HG03060 (cell line): ENCODE data around the gene FBXL17.

Source experiments
- ATAC-seq: cut with Tn5 transposase; IDR thresholded peaks from one replicate; pipeline ENCODE4 v1.9.1; 2021; ENCODE audit warnings: low read depth, moderate number of reproducible peaks; ENCODE audit not compliant: unreplicated experiment

Gene FBXL17

GRCh38 chr5:108104448-108104847 is 277.4 kb downstream of the FBXL17 start:
- ATAC-seq: no peak

GRCh38 chr5:108102463-108102862 is 279.4 kb downstream of the FBXL17 start:
- no peak for ATAC-seq

- no peak for ATAC-seq
Measured at GRCh38 chr5:108101821-108102220, 280.1 kb downstream of the FBXL17 start.

GRCh38 chr5:108101130-108101529 is 280.8 kb downstream of the FBXL17 start:
- ATAC-seq: no peak

- ATAC-seq: no peak
Measured at GRCh38 chr5:108094800-108095199, 287.1 kb downstream of the FBXL17 start.

GRCh38 chr5:108093186-108093585 is 288.7 kb downstream of the FBXL17 start:
- ATAC-seq: no peak

- ATAC-seq: no peak
Measured at GRCh38 chr5:108090946-108091345, 291.0 kb downstream of the FBXL17 start.

- ATAC-seq: no peak
Measured at GRCh38 chr5:108084105-108084504, 297.8 kb downstream of the FBXL17 start.

- ATAC-seq: no peak
Measured at GRCh38 chr5:108083232-108083631, 298.7 kb downstream of the FBXL17 start.

- ATAC-seq: no peak
Measured at GRCh38 chr5:108081707-108082106, 300.2 kb downstream of the FBXL17 start.

GRCh38 chr5:108079753-108080152 is 302.1 kb downstream of the FBXL17 start:
- ATAC-seq: no peak

- ATAC-seq: no peak
Measured at GRCh38 chr5:108078882-108079281, 303.0 kb downstream of the FBXL17 start.

- ATAC-seq: no peak
Measured at GRCh38 chr5:108078345-108078744, 303.6 kb downstream of the FBXL17 start.

GRCh38 chr5:108074626-108075025 is 307.3 kb downstream of the FBXL17 start:
- no peak for ATAC-seq

- no peak for ATAC-seq
Measured at GRCh38 chr5:108064302-108064701, 317.6 kb downstream of the FBXL17 start.

GRCh38 chr5:108061941-108062340 is 320.0 kb downstream of the FBXL17 start:
- ATAC-seq: no peak

- ATAC-seq: no peak
Measured at GRCh38 chr5:108060340-108060739, 321.6 kb downstream of the FBXL17 start.

- no peak for ATAC-seq
Measured at GRCh38 chr5:108059334-108059733, 322.6 kb downstream of the FBXL17 start.

GRCh38 chr5:108054349-108054748 is 327.5 kb downstream of the FBXL17 start:
- no peak for ATAC-seq

- ATAC-seq: no peak
Measured at GRCh38 chr5:108046955-108047670, 334.8 kb downstream of the FBXL17 start.

GRCh38 chr5:108036482-108036881 is 345.4 kb downstream of the FBXL17 start:
- no peak for ATAC-seq

- ATAC-seq: no peak
Measured at GRCh38 chr5:108028883-108029282, 353.0 kb downstream of the FBXL17 start.

GRCh38 chr5:108028412-108028811 is 353.5 kb downstream of the FBXL17 start:
- ATAC-seq: no peak
